ENCODE measurements around the gene HS2ST1.

HS2ST1 gene

DNA sequence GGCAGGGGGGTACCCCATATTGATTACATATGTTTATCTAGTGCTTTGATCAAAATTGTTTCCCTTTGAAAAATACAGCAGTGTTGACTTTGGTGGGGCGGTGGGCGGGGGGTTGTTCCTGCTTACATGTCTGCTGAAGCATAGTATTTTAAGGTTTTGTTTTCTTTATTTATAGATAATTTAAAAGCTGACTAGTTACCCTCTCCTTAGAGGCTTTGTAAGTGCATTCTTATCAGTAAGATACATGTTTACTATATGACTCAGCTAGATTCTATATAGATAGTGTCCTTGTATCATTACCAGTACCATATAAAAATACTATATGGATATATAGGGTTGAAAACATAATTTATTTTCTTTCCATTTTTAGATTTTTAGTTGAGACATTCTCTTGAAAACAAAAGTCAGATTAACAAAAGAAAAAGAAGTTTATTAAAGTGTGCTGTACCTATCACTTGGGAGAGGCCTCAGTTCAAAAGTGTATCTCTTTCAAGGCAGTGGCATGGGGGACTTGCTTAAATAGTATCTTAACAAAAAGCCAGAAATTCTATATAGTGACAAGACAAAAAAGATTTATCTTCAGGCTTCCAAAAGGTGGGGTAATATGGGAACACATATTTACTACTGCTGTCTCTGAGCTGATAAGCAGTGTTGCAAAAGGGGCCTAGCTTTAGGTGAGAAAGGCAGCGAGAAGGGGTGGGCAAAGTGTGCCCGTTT lies 79.0 kb downstream of the HS2ST1 start:
- H4K20me1 ChIP-seq (ENCODE audit: insufficient read depth, low read length), result no peaks in the 10 kb centered on the region
- no peak overlapping the region for H3K9ac ChIP-seq (ENCODE audit: low read length)
- H3K4me2 ChIP-seq (ENCODE audit: low read length), result no peak overlapping the region
- H3K9me2 ChIP-seq (ENCODE audit: low read depth, low read length), result no peaks in the 10 kb centered on the region
- H3K36me3 ChIP-seq (ENCODE audit: insufficient read depth, low read length), result no peaks in the 10 kb centered on the region; the same call in 1 of the 2 replicates
- no peaks in the 10 kb centered on the region for H3K9me3 ChIP-seq (ENCODE audit: low read length)
- peaks cover 21% of the 10 kb centered on the region for H3K79me2 ChIP-seq (ENCODE audit: insufficient read depth, low read length)
- H3F3A ChIP-seq (ENCODE audit: insufficient read depth, low read length), result no peaks in the 10 kb centered on the region
- no peak overlapping the region for H2AFZ ChIP-seq (ENCODE audit: low read length)
- no peaks in the 10 kb centered on the region for H3K27me3 ChIP-seq (ENCODE audit: insufficient read depth, low read length)
- H3K27ac ChIP-seq (ENCODE audit: low read depth, low read length, poor library complexity, severe bottlenecking), result no peak overlapping the region
- no peak for TF ChIP-seq CTCF (IDR thresholded peaks at IDR 0.05; ENCODE audit: low read length)
- TF ChIP-seq EZH2 (IDR thresholded peaks at IDR 0.05; ENCODE audit: borderline replicate concordance, low read length), result no peak
- H3K4me1 ChIP-seq (ENCODE audit: insufficient read depth, low read length, severe bottlenecking), result no peaks in the 10 kb centered on the region
- H3K4me3 ChIP-seq (ENCODE audit: low read depth, low read length, poor library complexity, severe bottlenecking), result no peak overlapping the region

- Histone ChIP-seq H4K20me1 (ENCODE audit: insufficient read depth, low read length) (no peaks in the 10 kb centered on the region), H3F3A (ENCODE audit: insufficient read depth, low read length) (no peaks in the 10 kb centered on the region), H3K4me2 (ENCODE audit: low read length) (no peak overlapping the region), H3K9ac (ENCODE audit: low read length) (no peak overlapping the region), H3K27ac (ENCODE audit: low read depth, low read length, poor library complexity, severe bottlenecking) (no peak overlapping the region), H3K27me3 (ENCODE audit: insufficient read depth, low read length) (no peaks in the 10 kb centered on the region), H3K9me2 (ENCODE audit: low read depth, low read length) (no peaks in the 10 kb centered on the region), H3K9me3 (ENCODE audit: low read length) (no peaks in the 10 kb centered on the region), H2AFZ (ENCODE audit: low read length) (no peak overlapping the region), H3K4me1 (ENCODE audit: insufficient read depth, low read length, severe bottlenecking) (no peaks in the 10 kb centered on the region), H3K79me2 (ENCODE audit: insufficient read depth, low read length) (peaks cover 27% of the 10 kb centered on the region), H3K36me3 (ENCODE audit: insufficient read depth, low read length) (no peaks in the 10 kb centered on the region; the same call in 1 of the 2 replicates), H3K4me3 (ENCODE audit: low read depth, low read length, poor library complexity, severe bottlenecking) (no peak overlapping the region)
- TF ChIP-seq EZH2 (IDR thresholded peaks at IDR 0.05; ENCODE audit: borderline replicate concordance, low read length) (no peak), CTCF (IDR thresholded peaks at IDR 0.05; ENCODE audit: low read length) (no peak)
These were observed 79.6 kb downstream of the HS2ST1 start for GRCh38 chr1:86994061-86994460.

- TF ChIP-seq CTCF (IDR thresholded peaks at IDR 0.05; ENCODE audit: low read length) (no peak), EZH2 (IDR thresholded peaks at IDR 0.05; ENCODE audit: borderline replicate concordance, low read length) (no peak)
- peaks cover 36% of the 10 kb centered on the region for H3K79me2 ChIP-seq (ENCODE audit: insufficient read depth, low read length)
These were observed 83.1 kb downstream of the HS2ST1 start for GRCh38 chr1:86997538-86997937.

More at GRCh38 chr1:86997538-86997937, 83.1 kb downstream of the HS2ST1 start:
- no peak overlapping the region for H3K9ac ChIP-seq (ENCODE audit: low read length)
- H3K4me1 ChIP-seq (ENCODE audit: insufficient read depth, low read length, severe bottlenecking), result no peaks in the 10 kb centered on the region
- H3K36me3 ChIP-seq (ENCODE audit: insufficient read depth, low read length), result no peaks in the 10 kb centered on the region; the same call in 1 of the 2 replicates
- H3K27ac ChIP-seq (ENCODE audit: low read depth, low read length, poor library complexity, severe bottlenecking), result no peak overlapping the region
- H3K9me3 ChIP-seq (ENCODE audit: low read length), result no peaks in the 10 kb centered on the region
- H3K9me2 ChIP-seq (ENCODE audit: low read depth, low read length), result no peaks in the 10 kb centered on the region
- no peak overlapping the region for H3K4me3 ChIP-seq (ENCODE audit: low read depth, low read length, poor library complexity, severe bottlenecking)
- H4K20me1 ChIP-seq (ENCODE audit: insufficient read depth, low read length), result no peaks in the 10 kb centered on the region
- H2AFZ ChIP-seq (ENCODE audit: low read length), result no peak overlapping the region
- no peaks in the 10 kb centered on the region for H3K27me3 ChIP-seq (ENCODE audit: insufficient read depth, low read length)
- no peak overlapping the region for H3K4me2 ChIP-seq (ENCODE audit: low read length)
- no peaks in the 10 kb centered on the region for H3F3A ChIP-seq (ENCODE audit: insufficient read depth, low read length)

All from OCI-LY1 (cell line).